Upper lobe of left lung (tissue), 4 donors: Measurements from ENCODE around the gene HHAT.

ENCODE experiments used
- CTCF ChIP-seq, 6 experiments: fragments of 450-650 bp in 4 of 6; fragments of 200-600 bp in 2 of 6; sonication (generic) in 2 of 6; IDR thresholded peaks; one replicate each; pipeline ENCODE4 v1.5.1; 2016 to 2019; ENCODE audit warnings: antibody characterized with exemption in 6 of 6
- POLR2A ChIP-seq, 4 donors: fragments of 450-650 bp; IDR thresholded peaks; one replicate each; pipeline ENCODE4 v1.5.1; 2016 to 2017; ENCODE audit warnings: antibody characterized with exemption in 4 of 4, mild to moderate bottlenecking in 2 of 4
- POLR2AphosphoS5 ChIP-seq, 2 donors: sonication (generic); formaldehyde crosslinking; IDR thresholded peaks; one replicate each; pipeline ENCODE4 v1.5.1; 2017; ENCODE audit warnings: antibody characterized with exemption in 2 of 2

DNA sequence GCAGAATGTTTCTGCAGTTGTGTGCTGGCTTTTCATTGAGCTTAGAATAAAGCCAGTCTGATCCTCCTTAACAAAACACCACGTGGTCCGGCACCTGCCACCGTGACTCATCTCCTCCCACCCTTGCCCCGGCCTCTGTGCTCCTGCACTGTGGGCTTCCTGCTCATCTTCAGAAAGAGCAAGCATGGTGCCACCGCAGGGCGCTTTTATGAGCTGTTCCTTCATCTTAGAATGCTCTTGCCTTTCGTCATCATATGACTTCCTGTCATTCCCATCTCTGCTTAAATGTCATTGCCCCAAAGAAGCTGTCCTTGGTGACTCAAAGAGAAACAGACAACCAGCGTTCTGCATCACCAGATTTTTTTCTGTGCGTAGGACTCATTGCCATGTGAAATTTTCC lies 117.8 kb downstream of the HHAT start:
- TF ChIP-seq CTCF (IDR thresholded peaks at IDR 0.05) (no peak), POLR2A (IDR thresholded peaks at IDR 0.05) (no peak), POLR2AphosphoS5 (IDR thresholded peaks at IDR 0.05) (no peak)
